K562 (cell line): ENCODE results near the gene HAP1. TPM values are rescaled to one million over a fixed set of nuclear protein-coding genes. Genes with fewer than 3 reads are reported as not detected.

Source experiments
- CBX1 ChIP-seq: sonication (generic); IDR thresholded peaks from 2 replicates; pipeline ENCODE4 v1.6.1; 2016; ENCODE audit warnings: antibody characterized with exemption, low read depth, mild to moderate bottlenecking
- CBX3 ChIP-seq, 2 experiments: IDR thresholded peaks; 1 replicate in 1 of 2; 2 replicates in 1 of 2; pipeline ENCODE4 v1.6.1; 2012; ENCODE audit warnings: inconsistent platforms in 2 of 2, low read length in 2 of 2, borderline replicate concordance in 1 of 2, control low read depth in 1 of 2
- CCNT2 ChIP-seq: IDR thresholded peaks from 2 replicates; pipeline ENCODE4 v1.6.1; 2011; ENCODE audit warnings: borderline replicate concordance, low read depth, mild to moderate bottlenecking, moderate library complexity, mixed read lengths, low read length; ENCODE audit not compliant: insufficient read length; ENCODE audit errors: extremely low read depth
- HMG20B ChIP-seq: fragments of 250-450 bp; sonication (Bioruptor Pico); IDR thresholded peaks from 2 replicates; pipeline ENCODE4 v1.5.0; 2021; ENCODE audit warnings: mild to moderate bottlenecking
- HMGN3 ChIP-seq: IDR thresholded peaks from 2 replicates; pipeline ENCODE4 v1.6.1; 2011; ENCODE audit warnings: borderline replicate concordance, low read depth, mild to moderate bottlenecking, mixed read lengths, low read length; ENCODE audit not compliant: insufficient read length; ENCODE audit errors: extremely low read depth
- MLLT1 ChIP-seq, 2 experiments: fragments of 450-650 bp; IDR thresholded peaks; 2 replicates each; pipeline ENCODE4 v1.6.1; 2016
- NFE2L1 ChIP-seq: fragments of 450-650 bp; IDR thresholded peaks from 2 replicates; pipeline ENCODE4 v1.6.1; 2016; ENCODE audit warnings: missing genetic modification characterization, low read depth, mild to moderate bottlenecking, missing compliant biosample characterization, moderate library complexity, borderline replicate concordance
- NRF1 ChIP-seq, 2 experiments: fragments of 450-650 bp; IDR thresholded peaks in 1 of 2; conservative IDR thresholded peaks in 1 of 2; 2 replicates each; pipeline ENCODE4 v1.6.1; 2014; ENCODE audit warnings: mild to moderate bottlenecking in 2 of 2
- PATZ1 ChIP-seq: fragments of 250-450 bp; sonication (Bioruptor Pico); IDR thresholded peaks from 2 replicates; pipeline ENCODE4 v1.5.0; 2020; ENCODE audit warnings: mild to moderate bottlenecking, borderline replicate concordance
- SMARCA4 ChIP-seq: fragments of 450-650 bp; IDR thresholded peaks from 2 replicates; pipeline ENCODE4 v1.6.1; 2016
- SMARCA5 ChIP-seq: fragments of 450-650 bp; IDR thresholded peaks from 2 replicates; pipeline ENCODE4 v1.6.1; 2016
- SREBF1 ChIP-seq: fragments of 150-350 bp; IDR thresholded peaks from 2 replicates; pipeline ENCODE4 v1.6.1; 2014; ENCODE audit warnings: antibody characterized with exemption, low read depth, low read length, borderline replicate concordance
- STAT5A ChIP-seq: IDR thresholded peaks from 2 replicates; pipeline ENCODE4 v1.6.1; 2012; ENCODE audit warnings: low read length, inconsistent platforms, borderline replicate concordance
- TFE3 ChIP-seq: fragments of 450-650 bp; formaldehyde crosslinking; IDR thresholded peaks from 2 replicates; pipeline ENCODE4 v1.4.0; 2020; ENCODE audit warnings: mild to moderate bottlenecking, mixed read lengths
- YBX1 ChIP-seq: fragments of 450-650 bp; IDR thresholded peaks from 2 replicates; pipeline ENCODE4 v1.7.1; 2016; ENCODE audit warnings: mild to moderate bottlenecking
- ZNF124 ChIP-seq: sonication (generic); formaldehyde crosslinking; IDR thresholded peaks from 2 replicates; pipeline ENCODE4 v1.8.1; 2022; ENCODE audit warnings: missing genetic modification reagents
- polyA plus RNA-seq, 8 experiments: library from polyadenylated mRNA; depleted of rRNA in 4 of 8; stranded (reverse) in 5 of 8; unstranded in 3 of 8; fragments of >200 nt; fragmentation: Nextera tagmentation in 2 of 8; fragmentation: Illumina TruSeq in 1 of 8; extraction: Ambion mirVana in 2 of 8; extraction: Trizol in 1 of 8; gene quantifications; 2 replicates each; pipeline versions ENCODE4 v1.2.1 to v1.2.3, GENCODE V29; 2011 to 2014; ENCODE audit warnings: inconsistent platforms in 1 of 8, missing spikeins in 1 of 8
- total RNA-seq, 7 experiments: library from RNA; depleted of rRNA in 6 of 7; stranded (reverse); fragments of >200 nt in 6 of 7; fragmentation: Illumina TruSeq in 2 of 7; extraction: Trizol in 2 of 7; gene quantifications; 2 replicates each; pipeline versions ENCODE4 v1.2.1 to v1.2.3, GENCODE V29; 2011 to 2021; ENCODE audit warnings: low replicate concordance in 1 of 7
- TF ChIP-seq, protein P1 (sequence below): sonication (generic); formaldehyde crosslinking; IDR thresholded peaks from 2 replicates; pipeline ENCODE4 v1.8.1; 2023; ENCODE audit warnings: mild to moderate bottlenecking, missing genetic modification reagents, moderate library complexity

The HAP1 gene
- total and polyA plus RNA-seq, 9 of the 15 experiments (the other 6 are each of a cell fraction or from before 2014, with no cell fraction given) = under 0.01 to 0.09 (median 0.04) TPM; not detected in 6

DNA sequence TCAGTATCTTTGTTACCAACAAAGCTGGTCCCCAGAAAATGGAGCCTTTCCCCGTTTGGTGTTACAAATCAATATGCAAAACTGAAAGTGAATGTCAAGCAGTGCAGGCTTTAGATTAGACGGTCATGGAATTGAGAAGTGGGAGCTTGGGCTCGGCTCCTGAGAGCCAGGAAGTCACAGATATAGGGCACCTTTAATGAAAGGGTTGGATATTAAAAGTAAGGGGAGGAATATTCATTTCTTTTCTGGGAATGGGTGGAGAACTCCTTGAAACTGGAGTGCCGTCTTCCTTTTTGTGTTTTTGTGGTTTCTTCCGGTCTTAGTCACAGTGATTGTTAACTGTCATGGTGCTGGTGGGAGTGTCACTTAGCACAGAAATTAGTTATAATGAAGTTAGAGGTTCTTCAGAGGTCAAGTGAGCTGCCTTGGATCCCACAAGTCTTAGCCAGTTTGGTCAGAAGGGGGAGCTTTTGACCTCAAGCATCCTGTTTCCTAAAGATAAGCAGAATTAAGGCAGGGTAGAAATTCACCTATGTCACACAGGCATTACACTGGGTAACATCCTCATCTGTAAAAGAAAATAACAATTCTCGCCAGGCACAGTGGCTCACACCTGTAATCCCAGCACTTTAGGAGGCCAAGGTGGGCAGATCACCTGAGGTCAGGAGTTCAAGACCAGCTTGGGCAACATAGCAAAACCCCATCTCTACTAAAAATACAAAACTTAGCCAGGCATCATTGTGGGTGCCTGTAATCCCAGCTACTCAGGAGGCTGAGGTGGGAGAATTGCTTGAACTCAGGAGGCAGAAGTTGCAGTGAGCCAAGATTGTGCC lies 55.3 kb downstream of the HAP1 start (continued):
- no peak for TF ChIP-seq PATZ1
- TF ChIP-seq MLLT1 (IDR thresholded peaks at IDR 0.05) = peak; percentile 10 to 89; a peak in 2 of 4 replicates
- TF ChIP-seq SMARCA5 = peak; percentile 96
- peak; percentile 90 for TF ChIP-seq SMARCA4
- TF ChIP-seq HMG20B (CRISPR knock-in tag) = no peak
- no peak for TF ChIP-seq CBX1
- TF ChIP-seq CBX3 (IDR thresholded peaks at IDR 0.05; ENCODE audit: borderline replicate concordance in 1 of 2, low read length in 2 of 2) = peak in 1 of 2 experiments; percentile 56; a peak in 1 of 3 replicates
- peak; percentile 73 for TF ChIP-seq CCNT2
- TF ChIP-seq, protein P1, sequence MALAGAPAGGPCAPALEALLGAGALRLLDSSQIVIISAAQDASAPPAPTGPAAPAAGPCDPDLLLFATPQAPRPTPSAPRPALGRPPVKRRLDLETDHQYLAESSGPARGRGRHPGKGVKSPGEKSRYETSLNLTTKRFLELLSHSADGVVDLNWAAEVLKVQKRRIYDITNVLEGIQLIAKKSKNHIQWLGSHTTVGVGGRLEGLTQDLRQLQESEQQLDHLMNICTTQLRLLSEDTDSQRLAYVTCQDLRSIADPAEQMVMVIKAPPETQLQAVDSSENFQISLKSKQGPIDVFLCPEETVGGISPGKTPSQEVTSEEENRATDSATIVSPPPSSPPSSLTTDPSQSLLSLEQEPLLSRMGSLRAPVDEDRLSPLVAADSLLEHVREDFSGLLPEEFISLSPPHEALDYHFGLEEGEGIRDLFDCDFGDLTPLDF (CRISPR knock-in tag) = no peak; the same call in 1 of the 2 replicates
- TF ChIP-seq ZNF124 (CRISPR knock-in tag) = no peak
- TF ChIP-seq SREBF1 = no peak
- TF ChIP-seq HMGN3 = peak; percentile 38
- peak; percentile 85 for TF ChIP-seq STAT5A
- peak; percentile 29 to 62; a peak in 3 of 4 replicates for TF ChIP-seq NRF1 (conservative IDR thresholded peaks at IDR 0.05 in 1 of 2, IDR thresholded peaks at IDR 0.05 in 1 of 2)
- no peak for TF ChIP-seq NFE2L1 (tag)
- no peak for TF ChIP-seq TFE3 (CRISPR knock-in tag)
- no peak for TF ChIP-seq YBX1
